HCEC 1CT (cell line): ENCODE measurements around the gene LYST.
A peak's percentile ranks its signal among the peaks of the same experiment; 100 is the strongest.
"Not testable (repeated sequence)": the region's sequence is repeated elsewhere in the genome, so short reads cannot be mapped to it uniquely, and the experiment has no call there.

Experiments used
- DNase-seq: peaks from one replicate; pipeline ENCODE4 v3.0.0-alpha.2; 2017

The LYST gene

DNA sequence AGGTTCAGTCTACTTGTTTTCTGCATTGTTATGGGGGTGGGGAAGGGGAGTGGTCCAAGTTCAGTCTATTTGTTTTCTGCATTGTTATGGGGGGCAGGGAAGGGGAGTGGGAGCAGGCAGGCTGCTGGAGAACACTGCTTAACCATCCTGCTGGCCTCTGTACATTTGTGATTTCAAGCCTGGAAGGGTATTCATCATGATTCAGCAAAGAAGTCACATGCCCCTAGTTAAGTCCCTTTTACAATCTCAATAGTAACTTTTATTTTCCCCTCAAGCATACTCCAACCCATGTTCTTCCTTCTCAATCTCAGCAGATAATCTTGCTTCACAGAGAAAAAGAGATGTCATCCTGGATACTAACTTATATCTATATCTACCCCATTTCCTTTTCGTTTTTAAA, 7.9 kb downstream of the LYST start:
- no peak for DNase-seq

DNA sequence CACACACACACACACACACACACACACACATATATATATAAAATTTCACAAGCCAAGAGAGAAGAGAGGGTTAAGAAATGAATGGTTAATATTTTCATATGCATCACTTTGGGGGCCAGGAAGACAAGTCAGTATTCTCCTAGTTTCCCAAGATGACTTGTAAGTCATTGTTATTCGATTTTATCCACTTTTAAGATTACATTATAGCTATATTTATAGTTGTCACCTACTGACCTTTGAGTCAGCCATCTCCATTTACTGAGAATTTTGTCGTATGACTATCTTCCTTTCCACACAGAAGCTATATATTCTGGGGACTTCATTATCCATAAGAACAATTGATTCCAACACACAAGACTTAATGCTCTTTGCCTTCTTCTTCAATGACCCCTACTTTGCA, 8.9 kb downstream of the LYST start:
- peak; percentile 65 for DNase-seq

DNA sequence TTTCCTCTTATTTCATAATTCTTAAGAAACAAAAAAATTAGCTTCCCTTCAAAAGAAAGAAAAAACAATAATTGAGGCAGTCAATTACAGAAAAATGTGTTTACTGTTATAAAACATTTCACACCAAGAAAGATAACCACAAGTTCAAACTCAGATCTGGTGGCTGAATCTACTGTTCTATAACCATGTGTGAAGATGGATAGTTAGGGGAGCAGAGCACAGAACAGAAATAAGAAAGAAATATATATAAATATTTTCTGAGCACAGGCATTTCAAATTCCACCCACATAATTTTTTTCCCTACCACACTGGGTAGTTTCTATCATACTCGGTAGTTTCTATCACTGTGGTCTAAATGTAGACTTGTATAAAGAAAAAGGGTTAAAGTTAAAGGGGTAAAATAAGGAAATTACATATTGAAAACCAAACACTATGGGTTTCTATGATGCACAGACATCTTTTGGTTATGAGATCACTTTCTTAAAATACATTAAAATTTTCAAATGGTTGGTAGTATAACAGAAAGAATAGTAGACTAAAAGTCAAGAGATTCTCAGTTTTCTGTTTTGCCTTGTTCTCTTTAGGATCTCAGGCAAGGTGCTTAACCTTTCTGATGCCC, 10.8 kb downstream of the LYST start:
- no peak for DNase-seq

DNA sequence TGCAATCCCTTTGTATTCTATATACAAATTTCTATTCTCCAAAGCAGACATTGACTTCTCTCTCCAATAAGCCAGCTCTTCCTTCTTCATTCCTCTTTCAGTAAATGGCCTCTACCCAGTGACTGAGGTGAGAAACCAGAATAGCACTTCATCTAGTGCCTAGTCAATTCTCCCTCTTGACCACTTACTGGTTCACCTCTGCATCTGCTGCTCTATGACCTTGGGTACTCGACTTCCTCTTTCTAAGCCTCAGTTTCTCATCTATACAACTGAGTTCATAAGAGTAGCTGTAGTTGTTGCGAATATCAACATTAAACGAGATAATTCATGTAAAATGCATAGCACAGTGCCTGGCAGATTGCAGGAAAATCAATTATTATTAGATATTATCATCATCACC, 12.4 kb downstream of the LYST start:
- no peak for DNase-seq

DNA sequence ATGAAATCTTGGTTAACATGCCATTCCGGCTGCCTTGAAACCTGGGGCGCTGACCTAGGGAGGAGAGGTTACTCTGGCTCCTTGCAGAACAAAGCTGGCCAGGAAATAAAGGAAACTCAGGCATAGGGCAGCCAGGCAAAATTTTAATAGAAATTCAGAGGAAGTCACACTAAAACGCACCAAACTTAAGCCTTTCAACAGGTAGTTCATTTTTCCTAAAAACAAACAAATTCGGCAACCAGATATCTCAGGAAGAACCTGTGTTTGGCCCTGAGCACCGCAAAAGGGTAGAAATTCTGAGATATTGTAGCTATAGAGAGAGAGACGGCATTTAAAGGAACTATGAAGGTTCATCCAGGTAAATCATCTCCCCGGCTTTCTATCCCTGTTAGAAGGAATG, 13.1 kb downstream of the LYST start:
- DNase-seq, result no peak

DNA sequence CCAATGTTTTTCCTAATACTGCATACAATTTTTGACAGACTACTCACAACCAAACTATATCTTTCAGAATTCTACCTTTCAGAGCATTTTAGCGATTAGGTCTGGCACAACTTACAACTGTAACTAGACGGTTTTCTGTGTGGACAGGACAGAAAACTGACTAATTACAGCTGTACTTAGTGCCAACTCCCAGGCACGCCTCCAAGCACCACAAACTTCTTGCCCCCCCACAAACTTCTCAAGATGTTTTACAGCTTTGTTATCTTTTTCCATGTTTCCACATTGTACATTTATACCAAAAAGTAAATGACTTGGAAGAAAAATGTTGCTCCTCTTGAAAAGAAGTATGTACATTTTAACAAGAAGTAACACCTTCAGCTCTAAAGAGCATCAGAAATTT, 13.8 kb downstream of the LYST start:
- DNase-seq, result no peak

DNA sequence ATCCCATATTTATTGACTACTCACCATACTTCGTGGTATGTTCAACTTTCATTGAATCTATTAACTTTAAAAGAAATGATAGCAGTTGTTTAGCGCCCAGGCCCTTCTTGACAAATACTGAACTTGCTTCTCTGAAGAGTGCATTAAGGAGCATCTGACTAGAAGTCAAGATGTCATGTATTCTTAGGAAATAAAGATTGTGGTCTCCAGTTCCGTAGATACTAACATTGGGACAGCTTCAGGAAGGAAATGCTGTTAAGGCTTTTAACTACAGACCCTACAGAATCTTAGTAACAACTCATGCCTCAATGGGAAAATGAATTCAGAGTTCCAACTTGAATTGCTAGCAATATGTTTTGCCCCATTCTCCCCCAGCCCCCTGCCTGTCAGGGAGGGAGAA, 14.8 kb downstream of the LYST start:
- no peak for DNase-seq

DNA sequence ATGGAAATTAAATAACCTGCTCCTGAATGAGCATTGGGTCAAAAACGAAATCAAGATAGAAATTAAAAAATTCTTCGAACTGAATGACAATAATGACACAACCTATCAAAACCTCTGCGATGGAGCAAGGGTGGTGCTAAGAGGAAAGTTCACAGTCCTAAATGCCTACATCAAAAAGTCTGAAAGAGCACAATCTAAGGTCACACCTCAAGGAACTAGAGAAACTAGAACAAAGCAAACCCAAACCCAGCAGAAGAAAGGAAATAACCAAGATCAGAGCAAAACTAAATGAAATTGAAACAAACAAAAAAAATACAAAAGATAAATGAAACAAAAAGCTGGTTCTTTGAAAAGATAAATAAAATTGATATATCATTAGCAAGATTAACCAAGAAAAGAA, 18.5 kb downstream of the LYST start:
- not testable (repeated sequence) for DNase-seq

DNA sequence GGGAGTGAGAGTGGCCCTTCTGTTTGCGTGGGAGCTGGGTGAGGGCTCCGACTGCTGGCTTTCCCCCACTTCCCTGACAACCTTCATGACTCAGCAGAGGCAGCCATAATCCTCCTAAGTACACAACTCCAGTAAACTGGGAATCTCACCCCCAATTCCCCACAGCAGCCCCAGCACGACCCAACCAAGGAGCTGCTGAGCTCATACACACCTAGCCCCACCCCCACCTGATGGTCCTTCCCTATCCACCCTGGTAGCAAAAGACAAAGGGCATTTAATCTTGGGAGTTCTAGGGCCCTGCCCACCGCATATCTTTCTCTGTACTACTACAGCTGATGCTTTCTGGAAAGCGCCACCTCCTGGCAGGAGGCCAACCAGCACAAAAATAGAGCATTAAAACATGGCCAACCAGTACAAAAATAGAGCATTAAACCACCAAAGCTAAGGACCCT, 21.0 kb downstream of the LYST start:
- DNase-seq, result not testable (repeated sequence)

DNA sequence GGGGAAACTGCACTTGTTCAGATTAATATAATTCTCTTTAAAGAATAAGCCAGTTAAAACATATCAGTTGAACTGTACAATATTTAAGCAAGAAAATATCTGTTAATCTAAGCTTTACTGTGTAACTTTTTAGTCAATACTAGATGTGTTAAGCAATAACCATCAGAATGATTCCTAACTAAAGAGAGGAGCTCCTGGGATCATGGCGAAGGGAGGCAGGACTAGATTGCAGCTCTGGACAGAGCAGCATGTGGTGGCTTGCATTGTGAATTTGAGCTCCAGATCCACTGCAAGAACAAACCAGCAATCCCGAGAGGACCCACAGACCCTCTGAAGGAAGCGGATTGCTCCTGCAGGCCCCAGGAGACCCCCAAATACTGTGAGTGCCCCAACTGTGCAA, 21.9 kb downstream of the LYST start:
- DNase-seq, result no peak

DNA sequence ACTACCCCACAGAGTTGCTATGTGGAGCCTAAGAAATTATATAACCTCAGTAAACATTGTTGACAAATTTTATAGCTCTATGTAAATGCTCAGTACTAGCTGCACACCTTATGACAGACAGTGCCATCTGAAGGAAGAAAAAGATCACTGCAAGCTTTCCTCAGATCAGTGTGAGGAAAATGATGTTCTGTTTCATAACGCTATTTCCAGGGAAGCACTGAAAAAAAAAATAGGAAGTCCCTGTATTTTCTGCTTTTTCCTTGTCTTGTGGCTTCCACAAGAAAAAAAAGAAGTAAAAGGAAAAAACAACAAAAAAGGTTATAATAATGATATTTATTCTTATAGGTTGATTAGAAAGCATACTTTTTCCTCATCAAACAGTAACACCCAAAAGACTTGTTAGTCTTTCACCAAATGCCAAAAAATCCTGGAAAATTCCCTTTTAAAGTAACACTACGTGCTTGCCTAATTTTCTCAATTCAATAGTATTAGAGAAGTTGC, 23.2 kb downstream of the LYST start:
- DNase-seq, result peak; percentile 62

DNA sequence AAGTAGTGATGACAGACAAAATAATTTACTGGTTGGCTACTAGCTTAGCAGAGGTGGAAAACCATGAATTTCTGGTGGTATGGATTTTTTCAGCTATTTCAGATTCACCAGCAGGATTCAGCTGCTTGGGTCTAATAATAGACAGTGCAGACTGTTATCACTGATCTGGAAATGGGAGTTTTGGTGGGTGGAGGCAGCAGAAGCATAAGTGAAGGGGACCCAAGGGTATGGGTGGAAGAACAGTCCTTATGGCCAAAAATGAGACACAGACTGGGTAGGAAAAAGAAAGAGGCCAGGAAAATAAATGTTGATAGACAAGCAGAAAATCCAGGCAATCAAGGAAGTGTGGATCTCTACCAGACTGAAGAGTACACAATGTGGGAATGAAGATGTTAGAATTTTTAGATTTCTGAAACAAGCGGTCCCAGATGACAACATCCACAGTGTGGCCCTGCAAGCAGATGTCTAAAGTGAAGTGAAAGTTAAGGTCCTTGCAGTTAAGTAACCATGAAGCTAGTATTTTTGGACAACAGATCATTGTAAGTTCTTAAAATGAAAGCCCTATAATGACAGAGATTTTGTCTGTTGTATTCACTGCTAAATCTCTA, 24.7 kb downstream of the LYST start:
- no peak for DNase-seq

DNA sequence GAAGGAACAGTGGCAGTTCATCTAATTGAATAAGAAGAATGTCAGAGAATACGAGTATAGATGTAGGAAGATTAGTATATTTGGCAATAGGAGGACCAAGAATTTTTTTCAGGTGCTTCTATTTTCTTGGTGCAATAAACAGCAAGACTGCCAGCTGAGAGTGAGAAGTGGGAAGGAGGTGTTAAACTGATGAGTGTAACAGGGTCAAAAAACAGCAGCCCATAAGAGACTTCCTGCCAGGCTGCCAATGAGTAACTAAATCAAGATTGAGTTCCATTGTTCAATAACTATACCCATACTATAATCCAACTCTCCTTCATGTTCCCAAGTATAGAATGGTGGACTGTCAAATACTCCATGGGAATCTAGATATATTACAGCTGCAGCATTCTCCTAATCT, 28.7 kb downstream of the LYST start:
- no peak for DNase-seq

DNA sequence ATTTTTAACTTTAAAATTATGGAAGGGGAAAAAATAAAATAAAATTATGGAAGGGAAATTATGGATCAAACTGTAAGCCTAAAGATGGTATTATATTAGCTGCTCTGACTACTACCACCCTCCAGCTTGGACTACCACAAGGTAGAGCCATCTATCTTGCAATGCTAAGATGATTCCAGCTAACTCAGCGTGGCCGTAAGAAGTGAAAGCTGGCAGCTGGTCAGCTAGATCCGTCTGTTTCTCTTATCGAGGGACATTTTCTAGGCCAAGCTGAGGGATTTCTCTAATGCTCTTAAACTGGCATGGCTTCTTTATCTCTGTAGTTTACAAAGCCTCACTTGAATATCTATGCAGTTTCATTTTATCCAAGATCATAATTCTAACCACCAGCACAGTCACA, 31.5 kb downstream of the LYST start:
- no peak for DNase-seq

DNA sequence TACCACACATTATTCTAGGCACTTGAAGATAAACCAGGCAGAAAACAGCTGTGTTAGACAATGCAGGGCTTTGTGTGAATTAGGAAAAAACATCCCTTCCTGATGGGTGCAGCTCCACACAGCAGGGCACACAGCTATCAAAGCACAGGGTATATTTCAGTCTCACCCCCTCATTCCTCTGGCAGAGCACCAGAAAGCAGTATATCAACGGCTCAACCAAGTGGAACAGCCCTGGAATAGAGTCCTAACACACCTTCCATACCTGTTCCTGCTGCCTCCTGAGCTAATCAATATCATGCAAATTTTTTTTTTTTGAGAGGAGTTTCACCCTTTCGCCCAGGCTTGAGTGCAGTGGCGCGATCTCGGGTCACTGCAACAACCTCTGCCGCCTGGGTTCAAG, 32.1 kb downstream of the LYST start:
- DNase-seq, result no peak

DNA sequence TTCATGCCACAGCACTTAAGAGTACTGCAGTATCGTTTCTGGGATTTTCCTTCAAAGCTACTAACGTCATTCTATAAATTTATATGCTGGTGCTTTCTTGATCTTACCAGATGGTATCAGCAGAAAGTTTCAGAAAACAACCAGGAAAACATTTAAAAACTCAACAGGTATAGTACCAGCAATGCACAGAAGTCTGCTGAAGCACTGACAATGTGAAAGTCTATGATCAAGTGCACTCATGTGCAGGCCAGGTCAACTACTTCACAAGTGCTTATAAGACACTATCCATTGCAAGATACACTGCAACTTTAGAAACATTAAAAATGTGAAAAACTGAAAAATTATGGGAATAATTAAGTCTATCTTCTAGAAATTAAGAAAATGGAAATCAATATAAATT, 34.7 kb downstream of the LYST start:
- no peak for DNase-seq

DNA sequence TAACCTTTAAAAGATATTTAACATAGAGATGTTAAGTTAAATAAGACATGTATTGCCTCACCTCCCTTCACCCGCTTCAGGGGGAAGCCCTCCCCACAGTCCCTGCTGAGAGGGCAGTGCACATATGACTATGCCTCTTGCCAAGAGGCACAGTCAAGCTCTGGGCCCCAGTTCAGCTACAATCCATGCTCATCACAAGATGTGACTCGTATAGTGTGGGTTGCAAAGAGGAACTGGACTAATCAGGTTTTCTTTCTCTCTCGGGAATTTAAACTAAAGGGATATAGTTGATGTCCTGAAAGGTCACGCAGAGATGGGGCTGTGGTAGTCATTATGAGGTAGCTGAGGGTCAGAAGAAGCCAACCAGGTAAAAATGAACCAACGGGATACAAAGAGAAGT, 35.6 kb downstream of the LYST start:
- peak; percentile 46 for DNase-seq

DNA sequence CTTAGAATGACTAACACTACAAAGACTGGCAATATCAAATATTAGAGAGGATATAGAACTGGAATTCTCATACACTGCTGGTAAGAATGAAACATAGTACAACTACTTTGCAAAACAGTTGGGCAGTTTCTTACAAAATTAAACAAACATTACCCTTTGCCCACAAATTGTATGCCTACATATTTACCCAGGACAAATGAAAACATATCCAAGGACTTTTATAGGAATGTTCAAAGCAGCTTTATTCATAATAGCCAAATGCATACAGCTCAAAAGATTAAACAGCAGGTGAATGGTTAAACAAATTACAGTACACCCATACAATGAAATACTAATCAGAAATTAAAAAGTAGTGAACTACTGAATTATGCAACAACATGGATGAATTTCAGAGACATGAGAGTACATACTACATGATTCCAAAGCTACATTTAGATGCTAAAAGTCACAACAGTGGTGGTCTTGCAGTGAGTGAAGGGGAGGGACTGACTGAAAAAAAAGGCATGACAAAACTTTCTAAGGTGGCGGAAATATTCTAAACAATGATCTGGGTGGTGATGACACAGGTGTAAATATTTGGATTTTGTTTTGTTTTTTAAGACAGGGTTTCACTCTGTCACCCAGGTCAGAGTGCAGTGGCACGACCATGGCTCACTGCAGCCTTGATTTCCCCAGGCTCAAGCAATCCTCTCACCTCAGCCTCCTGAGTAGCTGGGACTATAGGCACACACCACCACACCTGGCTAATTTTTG, 40.4 kb downstream of the LYST start:
- no peak for DNase-seq

DNA sequence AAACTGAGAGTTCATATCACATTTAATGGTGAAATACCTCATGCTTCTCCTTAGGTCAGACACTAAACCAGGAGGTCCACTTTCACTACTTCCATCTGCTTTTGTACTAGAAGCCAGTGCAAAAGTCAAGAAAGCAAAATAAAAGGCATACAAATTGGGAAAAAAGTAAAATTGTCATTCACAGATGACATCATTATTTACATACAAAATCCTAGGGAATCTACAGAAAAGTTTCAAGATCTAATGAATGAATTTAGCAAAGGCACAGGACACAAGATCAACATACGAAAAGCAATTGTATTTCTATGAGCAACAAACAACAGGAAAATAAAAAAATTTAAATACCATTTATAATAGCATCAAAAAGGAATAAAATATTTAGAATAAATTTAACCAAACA, 41.5 kb downstream of the LYST start:
- DNase-seq, result no peak

DNA sequence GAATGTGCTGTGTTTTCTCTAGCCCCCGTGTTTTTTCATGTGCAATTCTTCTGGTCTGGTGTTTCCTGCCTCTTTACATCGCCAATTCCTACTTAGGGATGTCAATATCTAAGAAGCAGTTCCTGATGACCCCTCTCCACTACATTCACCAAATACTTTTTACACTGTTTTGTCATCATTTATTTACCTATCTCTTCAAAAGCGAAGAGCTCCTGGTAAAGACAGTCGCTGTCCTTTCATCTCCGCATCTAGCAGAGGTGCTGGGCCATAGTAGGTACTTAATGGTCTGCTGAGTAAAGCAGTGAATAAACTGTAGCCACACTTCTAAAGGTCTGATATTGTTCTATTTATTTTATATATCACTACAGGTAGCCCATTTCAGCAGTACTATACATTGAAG, 43.0 kb downstream of the LYST start:
- no peak for DNase-seq

DNA sequence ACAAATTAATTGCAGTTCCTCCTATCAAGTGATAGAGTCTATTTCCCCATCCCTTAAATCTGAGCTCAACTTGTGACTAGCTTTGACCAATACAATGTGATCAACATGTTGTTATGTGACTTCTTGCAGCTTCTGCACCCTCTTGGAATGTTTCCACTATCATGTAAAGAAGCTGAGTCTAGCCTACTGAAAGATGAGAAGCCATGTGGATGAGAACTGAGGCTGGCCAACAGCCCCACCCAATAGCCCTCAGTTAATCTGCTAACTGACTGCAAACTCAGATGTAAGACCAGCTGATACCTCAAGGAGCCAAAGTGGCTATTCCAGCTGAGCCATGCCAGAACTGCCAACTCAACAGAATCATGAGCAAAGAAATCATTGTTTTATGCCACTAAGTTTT, 44.0 kb downstream of the LYST start:
- DNase-seq, result peak; percentile 41

DNA sequence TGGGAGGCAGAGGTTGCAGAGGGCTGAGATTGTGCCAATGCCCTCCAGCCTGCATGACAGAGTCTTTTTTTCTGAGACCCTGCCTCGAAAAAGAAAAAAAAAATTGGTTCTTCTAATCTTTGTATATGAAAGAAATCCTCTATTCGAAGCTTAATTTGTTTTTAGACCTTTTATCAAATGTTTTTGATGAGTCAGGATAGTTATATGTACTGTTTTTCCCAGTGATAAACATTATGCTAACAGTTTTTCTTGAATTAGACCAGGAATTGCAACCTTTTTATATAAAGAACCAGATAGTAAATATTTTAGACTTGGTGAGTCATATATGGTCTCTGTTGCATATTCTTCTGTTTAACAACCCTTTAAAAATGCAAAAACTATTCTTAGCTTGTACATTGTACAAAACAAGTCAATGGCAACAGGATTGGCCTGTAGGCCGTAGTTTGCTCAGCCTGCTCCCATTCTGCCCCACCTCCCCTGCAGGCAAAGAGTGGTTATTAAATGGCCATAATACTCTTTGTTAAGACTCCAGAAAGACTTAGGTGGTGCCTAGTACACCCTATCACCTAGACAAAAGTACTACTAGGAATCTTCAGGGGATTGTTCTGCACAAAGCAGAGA, 45.2 kb downstream of the LYST start:
- DNase-seq, result peak; percentile 83

DNA sequence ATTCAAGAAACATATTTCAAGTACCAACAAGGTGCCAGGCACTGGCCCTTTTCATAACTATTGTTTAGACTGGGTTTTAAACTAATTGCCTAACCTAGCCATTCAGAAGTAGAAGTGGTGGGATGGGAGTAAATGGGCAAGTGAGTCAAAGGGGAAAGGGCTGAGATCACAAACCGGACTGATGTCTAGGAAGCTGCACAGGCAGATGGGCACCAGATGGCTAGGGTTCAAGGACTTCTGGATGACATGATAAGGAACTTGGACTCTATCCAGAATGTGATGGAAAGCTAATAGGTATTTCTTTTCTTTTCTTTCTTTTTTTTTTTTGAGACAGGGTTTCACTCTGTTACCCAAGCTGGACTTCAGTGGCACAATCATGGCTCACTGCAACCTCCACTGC, 46.6 kb downstream of the LYST start:
- DNase-seq, result no peak

DNA sequence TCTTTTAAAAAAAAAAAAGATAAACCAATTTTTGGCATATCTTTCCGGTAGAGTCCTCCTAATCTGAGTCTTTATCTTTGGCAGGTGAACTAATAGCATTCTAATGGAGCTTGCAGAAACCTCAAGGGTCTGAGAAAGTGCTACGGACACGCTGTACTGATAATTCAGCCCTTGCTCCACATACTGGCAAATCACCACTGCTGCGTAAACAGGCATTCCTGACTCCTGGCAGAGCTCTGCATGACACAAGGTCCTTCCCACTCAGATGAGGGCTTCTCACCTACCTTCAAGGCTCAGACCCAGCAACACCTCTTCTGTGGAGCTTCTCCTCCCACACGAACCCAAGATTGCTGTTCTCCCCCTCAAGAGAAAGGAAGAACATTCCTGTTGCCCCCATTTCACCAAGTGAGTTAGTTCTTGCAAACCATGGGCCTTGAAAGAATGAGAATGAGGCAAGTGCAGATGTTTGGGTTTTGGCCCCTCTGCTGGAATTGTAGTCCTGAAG, 48.0 kb downstream of the LYST start:
- DNase-seq, result no peak
